Stimulated activated CD4-positive, alpha-beta T cell treated with anti-CD3 and anti-CD28 coated beads, Interleukin-1b, Interleukin-23, amount 100 ng/mL, for 24 hours (primary cell): Measurements from ENCODE around the gene TACC3.

Source experiments
- DNase-seq, 4 experiments: peaks; one replicate each; pipeline ENCODE4 v3.0.0-alpha.2; 2020; ENCODE audit warnings: low read depth in 4 of 4, low spot score in 1 of 4

Gene TACC3

GRCh38 chr4:1788254-1788973, 67.1 kb downstream of the TACC3 start:
- no peak for DNase-seq

- DNase-seq, result no peak
Observed at GRCh38 chr4:1789552-1789951, 68.2 kb downstream of the TACC3 start.

- DNase-seq, result no peak
Observed at GRCh38 chr4:1790005-1790404, 68.7 kb downstream of the TACC3 start.

GRCh38 chr4:1792158-1792831, 71.0 kb downstream of the TACC3 start:
- DNase-seq, result no peak

- peak in 3 of 4 experiments; percentile 18 to 37 (median 23) for DNase-seq
Observed at GRCh38 chr4:1792832-1793495, 71.6 kb downstream of the TACC3 start, which contains the start of gene FGFR3. FGFR3 (plus strand) TSS chr4:1793293; CDS start chr4:1793935, 642 bp downstream.

GRCh38 chr4:1793496-1793840, 72.1 kb downstream of the TACC3 start:
- peak in 3 of 4 experiments; percentile 21 to 34 (median 25) for DNase-seq

GRCh38 chr4:1793940-1794808, 72.9 kb downstream of the TACC3 start:
- DNase-seq, result no peak
